AG10803 (cell line): ENCODE measurements around the gene MDGA2.

Experiments
- DNase-seq: peaks from one replicate; pipeline ENCODE4 v3.0.0; 2010; ENCODE audit warnings: low read depth
- H3K4me3 ChIP-seq: 2 replicates; pipeline ENCODE4 v1.5.1; 2011; ENCODE audit warnings: mild to moderate bottlenecking, low read length, control low read depth
- TF ChIP-seq, protein P1 (sequence below): conservative IDR thresholded peaks from 2 replicates; pipeline ENCODE4 v1.5.1; 2011; ENCODE audit warnings: mild to moderate bottlenecking, low read length, control low read depth, inconsistent platforms

The MDGA2 gene

GRCh38 chr14:47102472-47102871 lies 572.9 kb downstream of the MDGA2 start:
- no peak for DNase-seq
- TF ChIP-seq, protein P1, sequence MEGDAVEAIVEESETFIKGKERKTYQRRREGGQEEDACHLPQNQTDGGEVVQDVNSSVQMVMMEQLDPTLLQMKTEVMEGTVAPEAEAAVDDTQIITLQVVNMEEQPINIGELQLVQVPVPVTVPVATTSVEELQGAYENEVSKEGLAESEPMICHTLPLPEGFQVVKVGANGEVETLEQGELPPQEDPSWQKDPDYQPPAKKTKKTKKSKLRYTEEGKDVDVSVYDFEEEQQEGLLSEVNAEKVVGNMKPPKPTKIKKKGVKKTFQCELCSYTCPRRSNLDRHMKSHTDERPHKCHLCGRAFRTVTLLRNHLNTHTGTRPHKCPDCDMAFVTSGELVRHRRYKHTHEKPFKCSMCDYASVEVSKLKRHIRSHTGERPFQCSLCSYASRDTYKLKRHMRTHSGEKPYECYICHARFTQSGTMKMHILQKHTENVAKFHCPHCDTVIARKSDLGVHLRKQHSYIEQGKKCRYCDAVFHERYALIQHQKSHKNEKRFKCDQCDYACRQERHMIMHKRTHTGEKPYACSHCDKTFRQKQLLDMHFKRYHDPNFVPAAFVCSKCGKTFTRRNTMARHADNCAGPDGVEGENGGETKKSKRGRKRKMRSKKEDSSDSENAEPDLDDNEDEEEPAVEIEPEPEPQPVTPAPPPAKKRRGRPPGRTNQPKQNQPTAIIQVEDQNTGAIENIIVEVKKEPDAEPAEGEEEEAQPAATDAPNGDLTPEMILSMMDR = no peak
- no peak overlapping the region for H3K4me3 ChIP-seq

DNA sequence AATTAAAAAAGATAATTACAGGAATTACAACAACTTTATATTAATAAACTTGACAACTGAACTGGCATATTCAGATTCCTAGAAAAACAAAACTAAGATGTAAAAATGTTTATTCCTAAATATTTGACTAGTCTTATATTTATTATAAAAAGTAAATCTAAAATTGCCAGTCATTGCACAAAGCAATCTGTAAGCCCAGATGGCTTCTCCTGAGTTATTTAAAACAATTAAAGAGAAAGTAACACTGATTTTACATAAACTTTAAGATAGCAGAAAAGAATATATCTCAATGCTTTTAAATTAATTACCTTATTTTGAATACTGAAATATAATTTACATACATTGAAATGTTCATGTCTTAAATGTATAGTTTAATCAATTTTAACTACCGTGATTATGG lies 589.7 kb downstream of the MDGA2 start:
- no peak for DNase-seq
- TF ChIP-seq, protein P1 = no peak
- H3K4me3 ChIP-seq = no peak overlapping the region

- DNase-seq = no peak
- TF ChIP-seq, protein P1 = no peak
- H3K4me3 ChIP-seq = no peak overlapping the region
Measured at GRCh38 chr14:47065326-47065725, 610.1 kb downstream of the MDGA2 start.

DNA sequence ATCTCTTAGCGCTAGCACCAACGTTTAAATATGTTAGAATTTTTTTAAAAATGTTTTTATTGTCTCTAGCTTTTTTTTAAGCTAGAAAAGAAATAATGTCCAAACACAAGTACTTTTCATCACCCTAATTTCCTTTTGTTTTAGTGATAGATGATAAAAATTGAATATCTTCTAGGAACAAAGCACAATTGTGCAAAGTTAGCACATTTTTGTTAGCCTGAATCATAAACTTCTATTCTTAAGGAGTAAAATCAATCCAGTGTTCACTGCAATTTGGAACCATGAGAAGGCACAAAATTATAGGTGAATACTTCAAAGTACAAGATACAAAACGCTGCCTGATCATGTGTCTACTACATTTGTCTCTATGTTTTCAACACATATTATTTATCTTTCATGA lies 615.4 kb downstream of the MDGA2 start:
- TF ChIP-seq, protein P1 = no peak
- no peak for DNase-seq
- H3K4me3 ChIP-seq = no peak overlapping the region

DNA sequence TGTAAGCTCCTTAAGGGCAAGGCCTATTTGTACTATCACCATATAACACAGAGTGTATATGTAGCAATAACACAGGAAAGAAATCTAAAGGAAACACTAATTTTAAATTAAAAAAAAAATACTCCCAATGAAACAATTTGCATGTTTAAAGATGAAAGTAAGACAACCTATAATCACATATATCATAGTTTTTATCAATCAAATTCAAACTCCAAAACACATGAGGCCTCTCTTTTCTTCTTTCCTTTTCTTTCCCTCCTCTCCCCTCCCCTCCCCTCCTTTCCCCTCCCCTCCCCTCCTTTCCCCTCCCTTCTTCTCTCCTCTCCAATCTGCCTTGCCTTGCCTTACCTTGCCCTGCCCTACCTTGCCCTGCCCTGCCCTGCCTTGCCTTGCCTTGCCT lies 618.0 kb downstream of the MDGA2 start:
- TF ChIP-seq, protein P1 = no peak
- no peak for DNase-seq
- H3K4me3 ChIP-seq = no peak overlapping the region

DNA sequence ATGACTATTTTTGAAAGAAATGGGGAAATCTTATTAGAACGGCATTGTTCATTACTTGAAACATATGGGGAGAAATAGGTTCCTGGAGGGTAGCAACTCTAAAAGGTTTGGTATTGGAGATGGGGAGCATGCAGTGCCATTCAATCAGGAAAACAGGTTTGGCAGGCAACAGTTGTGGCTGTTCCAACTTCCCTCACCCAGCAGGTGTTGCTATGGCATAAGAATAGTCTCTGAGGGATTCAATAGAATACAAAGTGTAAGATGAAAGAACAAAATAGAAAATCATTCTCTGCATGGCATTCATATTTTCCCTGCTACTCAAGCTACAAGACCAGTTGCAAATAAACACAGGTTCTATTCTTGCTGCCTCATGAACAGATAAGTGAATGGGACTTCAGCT lies 630.6 kb downstream of the MDGA2 start:
- TF ChIP-seq, protein P1 = no peak
- DNase-seq = no peak
- H3K4me3 ChIP-seq = no peak overlapping the region

- TF ChIP-seq, protein P1 = no peak
- no peak overlapping the region for H3K4me3 ChIP-seq
- DNase-seq = no peak
Measured at GRCh38 chr14:47040550-47040949, 634.9 kb downstream of the MDGA2 start.
